ENCODE results near the gene MDGA2. TPM values are rescaled to one million over a fixed set of nuclear protein-coding genes. Genes with fewer than 3 reads are reported as not detected.

The MDGA2 gene
- total RNA-seq, 4 donors from 2014 or later: not detected

- Histone ChIP-seq H3K36me3 (no peaks in the 10 kb centered on the region), H3K9me3 (no peaks in the 10 kb centered on the region), H3K4me3 (no peak overlapping the region), H3K27ac (no peak overlapping the region), H3K4me1 (no peaks in the 10 kb centered on the region), H3K27me3 (no peaks in the 10 kb centered on the region)
- no peak for TF ChIP-seq POLR2A (IDR thresholded peaks at IDR 0.05)
- TF ChIP-seq CTCF (IDR thresholded peaks at IDR 0.05): no peak
- DNase-seq: no peak
Observed at GRCh38 chr14:47057364-47057763, 618.0 kb downstream of the MDGA2 start.

- Histone ChIP-seq H3K4me3 (no peak overlapping the region), H3K4me1 (no peaks in the 10 kb centered on the region), H3K27ac (no peak overlapping the region), H3K36me3 (no peaks in the 10 kb centered on the region), H3K9me3 (no peaks in the 10 kb centered on the region), H3K27me3 (no peaks in the 10 kb centered on the region)
- no peak for DNase-seq
- TF ChIP-seq POLR2A (IDR thresholded peaks at IDR 0.05) (no peak), CTCF (IDR thresholded peaks at IDR 0.05) (no peak)
Observed at GRCh38 chr14:47044841-47045240, 630.6 kb downstream of the MDGA2 start.

- TF ChIP-seq POLR2A (IDR thresholded peaks at IDR 0.05): no peak
- TF ChIP-seq CTCF (IDR thresholded peaks at IDR 0.05): peak in 1 of 6 experiments; percentile 7
- Histone ChIP-seq H3K9me3 (no peaks in the 10 kb centered on the region), H3K4me3 (no peak overlapping the region), H3K4me1 (no peaks in the 10 kb centered on the region), H3K27ac (no peak overlapping the region), H3K36me3 (no peaks in the 10 kb centered on the region), H3K27me3 (no peaks in the 10 kb centered on the region)
- DNase-seq: no peak
Observed at GRCh38 chr14:47040550-47040949, 634.9 kb downstream of the MDGA2 start.

GRCh38 chr14:47039336-47039735 lies 636.1 kb downstream of the MDGA2 start:
- H3K9me3 ChIP-seq: no peaks in the 10 kb centered on the region
- H3K27ac ChIP-seq: no peak overlapping the region
- no peak for DNase-seq
- H3K27me3 ChIP-seq: no peaks in the 10 kb centered on the region
- H3K4me1 ChIP-seq: no peaks in the 10 kb centered on the region
- H3K4me3 ChIP-seq: no peak overlapping the region
- no peaks in the 10 kb centered on the region for H3K36me3 ChIP-seq
- no peak for TF ChIP-seq CTCF (IDR thresholded peaks at IDR 0.05)
- TF ChIP-seq POLR2A (IDR thresholded peaks at IDR 0.05): no peak

- no peak overlapping the region for H3K27ac ChIP-seq
- no peak for DNase-seq
- no peaks in the 10 kb centered on the region for H3K4me1 ChIP-seq
- no peaks in the 10 kb centered on the region for H3K27me3 ChIP-seq
- TF ChIP-seq CTCF (IDR thresholded peaks at IDR 0.05): no peak
- no peak overlapping the region for H3K4me3 ChIP-seq
- H3K36me3 ChIP-seq: no peaks in the 10 kb centered on the region
- H3K9me3 ChIP-seq: no peaks in the 10 kb centered on the region
Observed at GRCh38 chr14:47022721-47023120, 652.7 kb downstream of the MDGA2 start.

GRCh38 chr14:47020500-47020899 lies 654.9 kb downstream of the MDGA2 start:
- no peaks in the 10 kb centered on the region for H3K36me3 ChIP-seq
- no peak overlapping the region for H3K27ac ChIP-seq
- no peak for TF ChIP-seq CTCF (IDR thresholded peaks at IDR 0.05)
- no peak for TF ChIP-seq POLR2A (IDR thresholded peaks at IDR 0.05)
- no peaks in the 10 kb centered on the region for H3K4me1 ChIP-seq
- no peaks in the 10 kb centered on the region for H3K27me3 ChIP-seq
- H3K4me3 ChIP-seq: no peak overlapping the region
- no peak for DNase-seq
- H3K9me3 ChIP-seq: no peaks in the 10 kb centered on the region

Measured in Peyer's patch (tissue), 4 donors.